Stimulated activated CD8-positive, alpha-beta memory T cell treated with anti-CD3 and anti-CD28 coated beads, Interleukin-2, amount 100 ng/mL, for 1 hour (primary cell): ENCODE results near the gene SLC22A5.

Source experiments
- DNase-seq, 2 donors: peaks; one replicate each; pipeline ENCODE4 v3.0.0-alpha.2; 2020; ENCODE audit warnings: low read depth in 2 of 2

Gene SLC22A5

GRCh38 chr5:132369474-132370180 is at the start of gene SLC22A5:
Gene SLC22A5 (plus strand): TSS chr5:132369710. CDS start chr5:132369973, 263 bp downstream.
- peak; percentile 29 to 51 for DNase-seq

- no peak for DNase-seq
Measured at GRCh38 chr5:132319975-132320374, 49.5 kb upstream of the SLC22A5 start.

- no peak for DNase-seq
Measured at GRCh38 chr5:132321109-132321721, 48.3 kb upstream of the SLC22A5 start.

GRCh38 chr5:132322266-132322665 is 47.2 kb upstream of the SLC22A5 start:
- no peak for DNase-seq

GRCh38 chr5:132323202-132323601 is 46.3 kb upstream of the SLC22A5 start:
- DNase-seq = no peak

GRCh38 chr5:132325691-132326090 is 43.8 kb upstream of the SLC22A5 start:
- DNase-seq = no peak

- DNase-seq = no peak
Measured at GRCh38 chr5:132327252-132327955, 42.1 kb upstream of the SLC22A5 start.

- no peak for DNase-seq
Measured at GRCh38 chr5:132334812-132335211, 34.7 kb upstream of the SLC22A5 start.

- DNase-seq = no peak
Measured at GRCh38 chr5:132335402-132335801, 34.1 kb upstream of the SLC22A5 start.

GRCh38 chr5:132339502-132339901 is 30.0 kb upstream of the SLC22A5 start:
- no peak for DNase-seq

GRCh38 chr5:132342291-132343180 is 27.0 kb upstream of the SLC22A5 start:
- DNase-seq = no peak

GRCh38 chr5:132344775-132345514 is 24.6 kb upstream of the SLC22A5 start:
- DNase-seq = no peak

GRCh38 chr5:132353486-132353995 is 16.0 kb upstream of the SLC22A5 start:
- DNase-seq = no peak

- DNase-seq = no peak
Measured at GRCh38 chr5:132354381-132355139, 14.9 kb upstream of the SLC22A5 start.

GRCh38 chr5:132355140-132355765 is 14.3 kb upstream of the SLC22A5 start:
- no peak for DNase-seq

GRCh38 chr5:132358775-132359174 is 10.7 kb upstream of the SLC22A5 start:
- DNase-seq = no peak

GRCh38 chr5:132362086-132362485 is 7.4 kb upstream of the SLC22A5 start:
- no peak for DNase-seq

- no peak for DNase-seq
Measured at GRCh38 chr5:132363431-132364112, 5.9 kb upstream of the SLC22A5 start.

- DNase-seq = no peak
Measured at GRCh38 chr5:132364319-132364718, 5.2 kb upstream of the SLC22A5 start.
